Hematopoietic multipotent progenitor cell treated with erythropoietin and hydrocortisone succinate and interleukin-3 and kit ligand, for 15 days (in vitro differentiated cells): ENCODE results near the gene KRT33A.
"Not testable (repeated sequence)": the region's sequence is repeated elsewhere in the genome, so short reads cannot be mapped to it uniquely, and the experiment has no call there.

Experiments used
- DNase-seq: peaks from one replicate; pipeline ENCODE4 v3.0.0-alpha.2; 2015; ENCODE audit warnings: low spot score

The KRT33A gene

GRCh38 chr17:41350381-41350878 lies at the start of gene KRT33A:
KRT33A (minus strand) TSS chr17:41350828; CDS start chr17:41350767, 61 bp downstream.
- DNase-seq = not testable (repeated sequence)

GRCh38 chr17:41396996-41397660 lies 46.5 kb upstream of the KRT33A start, which contains the start of gene KRT31:
KRT31 (minus strand) TSS chr17:41397608; CDS start chr17:41397539, 69 bp downstream.
- no peak for DNase-seq

- DNase-seq = no peak
Observed at GRCh38 chr17:41396340-41396739, 45.7 kb upstream of the KRT33A start.

GRCh38 chr17:41395611-41396010 lies 45.0 kb upstream of the KRT33A start:
- DNase-seq = no peak

GRCh38 chr17:41395044-41395443 lies 44.4 kb upstream of the KRT33A start:
- not testable (repeated sequence) for DNase-seq

GRCh38 chr17:41394254-41394996 lies 43.8 kb upstream of the KRT33A start:
- no peak for DNase-seq

GRCh38 chr17:41393826-41394225 lies 43.2 kb upstream of the KRT33A start:
- no peak for DNase-seq

GRCh38 chr17:41393294-41393693 lies 42.7 kb upstream of the KRT33A start:
- no peak for DNase-seq

- no peak for DNase-seq
Observed at GRCh38 chr17:41392278-41392677, 41.6 kb upstream of the KRT33A start.

GRCh38 chr17:41391535-41391934 lies 40.9 kb upstream of the KRT33A start:
- DNase-seq = no peak

- DNase-seq = no peak
Observed at GRCh38 chr17:41390411-41390938, 39.8 kb upstream of the KRT33A start.

GRCh38 chr17:41387670-41388069 lies 37.0 kb upstream of the KRT33A start:
- no peak for DNase-seq

- DNase-seq = no peak
Observed at GRCh38 chr17:41386227-41386626, 35.6 kb upstream of the KRT33A start.

GRCh38 chr17:41383690-41384089 lies 33.1 kb upstream of the KRT33A start:
- DNase-seq = no peak

GRCh38 chr17:41382394-41382793 lies 31.8 kb upstream of the KRT33A start:
- no peak for DNase-seq

GRCh38 chr17:41381943-41382342 lies 31.3 kb upstream of the KRT33A start, which contains the start of gene KRT34:
KRT34 (minus strand) TSS chr17:41382306; CDS start chr17:41382246, 60 bp downstream.
- DNase-seq = not testable (repeated sequence)

- not testable (repeated sequence) for DNase-seq
Observed at GRCh38 chr17:41380091-41380490, 29.5 kb upstream of the KRT33A start.

- DNase-seq = no peak
Observed at GRCh38 chr17:41377546-41377945, 26.9 kb upstream of the KRT33A start.

- no peak for DNase-seq
Observed at GRCh38 chr17:41369713-41370112, 19.1 kb upstream of the KRT33A start, which contains the start of gene KRT33B. KRT33B (minus strand) TSS chr17:41369813; CDS start chr17:41369750, 63 bp downstream.

- no peak for DNase-seq
Observed at GRCh38 chr17:41369023-41369422, 18.4 kb upstream of the KRT33A start.

- no peak for DNase-seq
Observed at GRCh38 chr17:41367426-41368075, 16.9 kb upstream of the KRT33A start.

- DNase-seq = no peak
Observed at GRCh38 chr17:41366070-41366469, 15.4 kb upstream of the KRT33A start.
